LNCAP (cell line): ENCODE data around the gene UBE2QL1.

Experiments used
- CTCF ChIP-seq: fragments of 450-650 bp; IDR thresholded peaks from 2 replicates; pipeline ENCODE4 v1.5.1; 2017; ENCODE audit warnings: mild to moderate bottlenecking

UBE2QL1 gene

GRCh38 chr5:6418679-6419276 lies 29.9 kb upstream of the UBE2QL1 start:
- TF ChIP-seq CTCF, result no peak

GRCh38 chr5:6419340-6419852 lies 29.3 kb upstream of the UBE2QL1 start:
- no peak for TF ChIP-seq CTCF

- no peak for TF ChIP-seq CTCF
Measured at GRCh38 chr5:6423327-6424109, 25.1 kb upstream of the UBE2QL1 start.

GRCh38 chr5:6424110-6424659 lies 24.5 kb upstream of the UBE2QL1 start:
- TF ChIP-seq CTCF, result no peak

GRCh38 chr5:6424700-6425099 lies 24.0 kb upstream of the UBE2QL1 start:
- TF ChIP-seq CTCF, result no peak

- no peak for TF ChIP-seq CTCF
Measured at GRCh38 chr5:6427694-6428093, 21.0 kb upstream of the UBE2QL1 start.

GRCh38 chr5:6430418-6431028 lies 18.1 kb upstream of the UBE2QL1 start:
- TF ChIP-seq CTCF, result no peak
